Epithelial cell of proximal tubule (primary cell): ENCODE measurements around the gene RNF223. TPM values are rescaled to one million over a fixed set of nuclear protein-coding genes. Genes with fewer than 3 reads are reported as not detected.
A peak's percentile ranks its signal among the peaks of the same experiment; 100 is the strongest.
"Not testable (repeated sequence)": the region's sequence is repeated elsewhere in the genome, so short reads cannot be mapped to it uniquely, and the experiment has no call there.

Source experiments
- DNase-seq: peaks from one replicate; pipeline ENCODE4 v3.0.0-alpha.2; 2011; ENCODE audit warnings: low read depth
- H3K4me3 ChIP-seq: 2 replicates; pipeline ENCODE4 v1.5.1; 2011; ENCODE audit warnings: low read depth, mild to moderate bottlenecking, low read length
- CTCF ChIP-seq: conservative IDR thresholded peaks from 2 replicates; pipeline ENCODE4 v1.5.1; 2012; ENCODE audit warnings: low read depth, mild to moderate bottlenecking, low read length
- total RNA-seq: library from RNA; depleted of rRNA; stranded (reverse); fragments of >200 nt; gene quantifications from 2 replicates; pipeline ENCODE4 v1.2.3, GENCODE V29; 2015

Gene RNF223
- total RNA-seq, 1 donor from 2014 or later: 1.6 TPM

GRCh38 chr1:1035291-1035943, 38.7 kb downstream of the RNF223 start:
- DNase-seq: no peak
- TF ChIP-seq CTCF: no peak
- H3K4me3 ChIP-seq: no peak overlapping the region

- no peak for DNase-seq
- no peak overlapping the region for H3K4me3 ChIP-seq
- no peak for TF ChIP-seq CTCF
These were observed 39.7 kb downstream of the RNF223 start for GRCh38 chr1:1034439-1034781.

GRCh38 chr1:1033731-1034438, 40.2 kb downstream of the RNF223 start:
- H3K4me3 ChIP-seq: no peak overlapping the region
- DNase-seq: no peak
- TF ChIP-seq CTCF: no peak

- DNase-seq: no peak
- H3K4me3 ChIP-seq: no peak overlapping the region
- peak; percentile 53 for TF ChIP-seq CTCF
These were observed 41.0 kb downstream of the RNF223 start for GRCh38 chr1:1033009-1033587.

GRCh38 chr1:1032424-1032823, 41.7 kb downstream of the RNF223 start:
- TF ChIP-seq CTCF: no peak
- no peak overlapping the region for H3K4me3 ChIP-seq
- no peak for DNase-seq

- TF ChIP-seq CTCF: no peak
- H3K4me3 ChIP-seq: no peak overlapping the region
- DNase-seq: no peak
These were observed 42.4 kb downstream of the RNF223 start for GRCh38 chr1:1031659-1032235.

- DNase-seq, H3K4me3 ChIP-seq: not testable (repeated sequence)
These were observed 43.0 kb downstream of the RNF223 start for GRCh38 chr1:1030867-1031658.
